Liver (tissue), 9 donors: ENCODE data around the gene EVA1B. TPM values are rescaled to one million over a fixed set of nuclear protein-coding genes. Genes with fewer than 3 reads are reported as not detected.

ENCODE experiments used
- DNase-seq: peaks from one replicate; pipeline ENCODE4 v3.0.0-alpha.2; 2017; ENCODE audit warnings: low spot score
- H3K27ac ChIP-seq, 2 donors: one replicate each; pipeline ENCODE4 v1.7.0; 2013; ENCODE audit warnings: inconsistent platforms in 2 of 2, low read length in 2 of 2, control low read depth in 1 of 2, low read depth in 1 of 2, mild to moderate bottlenecking in 1 of 2
- H3K27me3 ChIP-seq, 4 donors: one replicate each; pipeline versions ENCODE4 v1.6.1 to v1.7.0; 2013; ENCODE audit warnings: low read length in 3 of 4, inconsistent platforms in 1 of 4, mild to moderate bottlenecking in 1 of 4, moderate library complexity in 1 of 4; ENCODE audit not compliant: control insufficient read depth in 4 of 4, insufficient read depth in 4 of 4
- H3K36me3 ChIP-seq, 4 donors: one replicate each; pipeline versions ENCODE4 v1.6.1 to v1.7.0; 2013; ENCODE audit warnings: low read length in 3 of 4, mild to moderate bottlenecking in 3 of 4, low read depth in 1 of 4, moderate library complexity in 1 of 4; ENCODE audit not compliant: control insufficient read depth in 4 of 4, insufficient read depth in 3 of 4
- H3K4me1 ChIP-seq, 4 donors: one replicate each; pipeline versions ENCODE4 v1.6.1 to v1.7.0; 2013; ENCODE audit warnings: low read length in 3 of 4, mild to moderate bottlenecking in 3 of 4, moderate library complexity in 1 of 4; ENCODE audit not compliant: control insufficient read depth in 4 of 4, insufficient read depth in 4 of 4
- H3K4me3 ChIP-seq, 3 donors: one replicate each; pipeline versions ENCODE4 v1.6.1 to v1.7.0; 2013; ENCODE audit warnings: low read length in 3 of 3, control low read depth in 1 of 3, low read depth in 1 of 3, mild to moderate bottlenecking in 1 of 3
- H3K9ac ChIP-seq, 2 donors: one replicate each; pipeline ENCODE4 v1.7.0; 2013; ENCODE audit warnings: low read length in 2 of 2, mild to moderate bottlenecking in 2 of 2, moderate library complexity in 2 of 2, control low read depth in 1 of 2, low read depth in 1 of 2
- H3K9me3 ChIP-seq, 4 donors: one replicate each; pipeline versions ENCODE4 v1.6.1 to v1.7.0; 2013; ENCODE audit warnings: low read length in 3 of 4; ENCODE audit not compliant: control insufficient read depth in 4 of 4
- ATF3 ChIP-seq: IDR thresholded peaks from 2 replicates; pipeline ENCODE4 v1.6.1; 2016; ENCODE audit warnings: antibody characterized with exemption
- CTCF ChIP-seq: fragments of 150-350 bp; IDR thresholded peaks from 2 replicates; pipeline ENCODE4 v1.5.1; 2017; ENCODE audit warnings: improper control_type of control experiment, low read depth, low read length; ENCODE audit not compliant: missing input control
- EGR1 ChIP-seq, 2 donors: IDR thresholded peaks; 2 replicates each; pipeline ENCODE4 v1.6.1; 2016 to 2018; ENCODE audit warnings: antibody characterized with exemption in 2 of 2, low read depth in 2 of 2
- FOXA1 ChIP-seq: IDR thresholded peaks from 2 replicates; pipeline ENCODE4 v1.6.1; 2016; ENCODE audit warnings: antibody characterized with exemption
- GABPA ChIP-seq, 2 donors: IDR thresholded peaks in 1 of 2; conservative IDR thresholded peaks in 1 of 2; 2 replicates each; pipeline ENCODE4 v1.6.1; 2016; ENCODE audit warnings: antibody characterized with exemption in 2 of 2, mild to moderate bottlenecking in 1 of 2, moderate library complexity in 1 of 2
- HNF4A ChIP-seq, 2 donors: conservative IDR thresholded peaks; 2 replicates each; pipeline ENCODE4 v1.6.1; 2016; ENCODE audit warnings: antibody characterized with exemption in 2 of 2, mild to moderate bottlenecking in 2 of 2
- JUND ChIP-seq, 2 donors: IDR thresholded peaks; 2 replicates each; pipeline ENCODE4 v1.6.1; 2016; ENCODE audit warnings: antibody characterized with exemption in 2 of 2
- MAX ChIP-seq: IDR thresholded peaks from 2 replicates; pipeline ENCODE4 v1.6.1; 2016; ENCODE audit warnings: antibody characterized with exemption
- NR2F2 ChIP-seq: IDR thresholded peaks from 2 replicates; pipeline ENCODE4 v1.6.1; 2016; ENCODE audit warnings: antibody characterized with exemption
- RAD21 ChIP-seq, 2 donors: IDR thresholded peaks; 2 replicates each; pipeline ENCODE4 v1.6.1; 2016; ENCODE audit warnings: antibody characterized with exemption in 2 of 2, mild to moderate bottlenecking in 2 of 2
- REST ChIP-seq: IDR thresholded peaks from 2 replicates; pipeline ENCODE4 v1.6.1; 2016; ENCODE audit warnings: antibody characterized with exemption, mild to moderate bottlenecking
- RXRA ChIP-seq, 2 donors: IDR thresholded peaks; 2 replicates each; pipeline ENCODE4 v1.6.1; 2017 to 2018; ENCODE audit warnings: antibody characterized with exemption in 2 of 2, mild to moderate bottlenecking in 1 of 2
- SP1 ChIP-seq: IDR thresholded peaks from 2 replicates; pipeline ENCODE4 v1.6.1; 2018; ENCODE audit warnings: antibody characterized with exemption, mild to moderate bottlenecking
- TAF1 ChIP-seq: conservative IDR thresholded peaks from 2 replicates; pipeline ENCODE4 v1.6.1; 2016; ENCODE audit warnings: antibody characterized with exemption, mild to moderate bottlenecking
- YY1 ChIP-seq: IDR thresholded peaks from 2 replicates; pipeline ENCODE4 v1.6.1; 2016; ENCODE audit warnings: antibody characterized with exemption, mild to moderate bottlenecking
- WGBS: extraction: QIAGEN DNeasy Blood & Tissue Kit; methylation state at CpG from one replicate; pipeline ENCODE4 v1.1.7; 2013; 5-methylcytosine and 5-hydroxymethylcytosine counted together
- polyA plus RNA-seq, 2 donors: library from polyadenylated mRNA; stranded (reverse) in 1 of 2; unstranded in 1 of 2; fragments of 200-250 nt in 1 of 2; fragments of >200 nt in 1 of 2; fragmentation: Nextera tagmentation in 1 of 2; extraction: Ambion mirVana in 1 of 2; gene quantifications; one replicate each; pipeline versions ENCODE4 v1.2.1 to v1.2.3, GENCODE V29; 2013 to 2015
- total RNA-seq, 2 donors: library from RNA; depleted of rRNA; stranded (reverse); fragments of >200 nt; gene quantifications; one replicate each; pipeline ENCODE4 v1.2.3, GENCODE V29; 2014
- donor health status: healthy.
- donor health status: healthy.
- donor health status: healthy.
- donor health status: healthy.
- donor health status: healthy.

EVA1B gene
- total and polyA plus RNA-seq, 4 donors, result 3.3 to 22.7 (median 8.4) TPM

- no peak for DNase-seq
These were observed 41.9 kb upstream of the EVA1B start for GRCh38 chr1:36365381-36365780.

More at GRCh38 chr1:36365381-36365780, 41.9 kb upstream of the EVA1B start:
- Histone ChIP-seq H3K4me1 (peaks cover 0 to 9% (median 3%) of the 10 kb centered on the region in 4 donors), H3K4me3 (no peak overlapping the region), H3K27ac (peak overlapping the region; percentile 15 to 63), H3K9me3 (no peaks in the 10 kb centered on the region), H3K36me3 (peaks cover 2 to 25% (median 11%) of the 10 kb centered on the region in 4 donors), H3K27me3 (no peaks in the 10 kb centered on the region), H3K9ac (no peak overlapping the region)
- WGBS, result 73% methylated on average over 1 of the region's 1 CpG
- no peak for TF ChIP-seq RXRA (IDR thresholded peaks at IDR 0.05)
- TF ChIP-seq JUND (IDR thresholded peaks at IDR 0.05), result no peak
- no peak for TF ChIP-seq HNF4A (conservative IDR thresholded peaks at IDR 0.05)
- TF ChIP-seq RAD21 (IDR thresholded peaks at IDR 0.05), result no peak
- TF ChIP-seq MAX, result no peak
- no peak for TF ChIP-seq FOXA1
- no peak for TF ChIP-seq YY1
- TF ChIP-seq GABPA (IDR thresholded peaks at IDR 0.05 in 1 of 2, conservative IDR thresholded peaks at IDR 0.05 in 1 of 2), result no peak
- no peak for TF ChIP-seq NR2F2
- no peak for TF ChIP-seq REST
- TF ChIP-seq TAF1, result no peak
- no peak for TF ChIP-seq CTCF
- no peak for TF ChIP-seq SP1
- no peak for TF ChIP-seq EGR1 (IDR thresholded peaks at IDR 0.05; ENCODE audit: low read depth in 2 of 2)
- no peak for TF ChIP-seq ATF3
